ENCODE data around the gene CCDC122. TPM values are rescaled to one million over a fixed set of nuclear protein-coding genes. Genes with fewer than 3 reads are reported as not detected.

Gene CCDC122
- total RNA-seq, 2 experiments from 2014 or later, result 1.6 to 2.1 TPM

DNA sequence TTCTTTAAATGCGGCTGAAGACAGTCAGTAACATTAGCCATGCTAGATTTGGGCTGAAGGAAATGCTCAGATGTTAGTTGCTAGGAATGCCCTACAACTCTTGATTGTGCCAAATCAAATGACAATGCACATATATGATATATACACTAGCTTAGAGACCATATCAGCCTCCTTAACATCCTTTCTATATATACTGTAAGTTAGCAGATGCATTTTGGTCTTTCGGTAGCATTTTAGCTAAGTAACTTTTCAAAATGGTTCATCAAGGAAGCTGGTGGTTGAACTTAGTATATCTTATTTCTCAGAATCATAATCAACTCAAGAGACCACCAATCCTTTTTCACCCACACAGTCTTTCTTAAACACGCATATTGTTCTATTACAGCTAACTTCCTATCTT, 78.7 kb downstream of the CCDC122 start:
- H3K36me3 Mint-ChIP-seq (ENCODE audit: low read depth), result no peaks in the 10 kb centered on the region
- ATAC-seq (peak; percentile 22), DNase-seq (no peak)
- no peak overlapping the region for H3K27ac Mint-ChIP-seq
- no peak overlapping the region for H3K4me3 Mint-ChIP-seq
- ChIA-PET POLR2A (interaction anchor here (0.6 to 0.9 kb wide), 2 partner anchors 844 to 1576 kb away, joined by 3 read pairs; no protein-coding TSS in a partner anchor), CTCF (interaction anchor here (0.8 kb wide), 1 partner anchor 73 kb away, joined by 3 read pairs; no protein-coding TSS in a partner anchor)
- H3K9me3 Mint-ChIP-seq, result no peaks in the 10 kb centered on the region
- H3K4me1 Mint-ChIP-seq (ENCODE audit: low read depth), result peaks cover 14% of the 10 kb centered on the region
- peaks cover 19% of the 10 kb centered on the region for H3K27me3 Mint-ChIP-seq
- intact Hi-C loops (cut with micrococcal nuclease), result loop anchor here (10.0 kb wide), 1 partner anchor 716 kb away; no protein-coding TSS in a partner anchor
- no peak for TF ChIP-seq CTCF (IDR thresholded peaks at IDR 0.05)

DNA sequence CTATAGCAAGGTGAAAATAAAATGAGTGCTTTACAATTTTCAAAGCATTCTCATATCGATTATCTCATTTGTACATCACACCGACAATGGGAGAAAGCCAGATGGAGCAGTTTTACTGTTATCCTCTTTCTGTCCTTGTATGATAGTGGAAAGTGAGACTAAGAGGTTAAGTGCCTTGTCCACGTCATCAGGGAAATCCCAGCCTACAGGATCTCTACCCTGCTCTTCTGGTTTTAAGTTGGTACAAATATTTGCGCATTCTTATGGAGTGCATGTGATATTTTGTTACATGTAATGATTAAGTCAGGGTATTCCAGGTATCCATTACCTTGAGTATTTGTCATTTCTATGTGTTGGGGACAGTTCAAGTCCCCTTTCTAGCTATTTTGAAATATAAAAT, 80.3 kb downstream of the CCDC122 start:
- Mint-ChIP-seq H3K9me3 (no peaks in the 10 kb centered on the region), H3K4me3 (no peak overlapping the region), H3K36me3 (ENCODE audit: low read depth) (no peaks in the 10 kb centered on the region), H3K27me3 (peaks cover 28% of the 10 kb centered on the region), H3K4me1 (ENCODE audit: low read depth) (peaks cover 12% of the 10 kb centered on the region), H3K27ac (no peak overlapping the region)
- DNase-seq (peak; percentile 10), ATAC-seq (no peak)
- POLR2A ChIA-PET, result no interaction called here
- CTCF ChIA-PET, result no interaction called here
- intact Hi-C loops (cut with micrococcal nuclease), result loop anchor here (10.0 kb wide), 1 partner anchor 834 kb away; no protein-coding TSS in a partner anchor
- TF ChIP-seq CTCF (IDR thresholded peaks at IDR 0.05), result no peak

GRCh38 chr13:43797869-43798268, 81.7 kb downstream of the CCDC122 start:
- ChIA-PET CTCF (interaction anchor here (0.8 kb wide), 1 partner anchor 252 kb away, joined by 3 read pairs; no protein-coding TSS in a partner anchor), POLR2A (no interaction called here)
- intact Hi-C loops (cut with micrococcal nuclease), result loop anchor here (10.0 kb wide), 1 partner anchor 833 kb away; no protein-coding TSS in a partner anchor
- Mint-ChIP-seq H3K27ac (no peak overlapping the region), H3K4me1 (ENCODE audit: low read depth) (peaks cover 12% of the 10 kb centered on the region), H3K36me3 (ENCODE audit: low read depth) (no peaks in the 10 kb centered on the region), H3K4me3 (no peak overlapping the region), H3K9me3 (no peaks in the 10 kb centered on the region), H3K27me3 (peaks cover 28% of the 10 kb centered on the region)
- TF ChIP-seq CTCF (IDR thresholded peaks at IDR 0.05), result no peak
- DNase-seq (no peak), ATAC-seq (no peak)

- ChIA-PET CTCF (interaction anchor here (0.8 kb wide), 1 partner anchor 251 kb away, joined by 3 read pairs; no protein-coding TSS in a partner anchor), POLR2A (no interaction called here)
- H3K4me3 Mint-ChIP-seq, result no peak overlapping the region
- TF ChIP-seq CTCF (IDR thresholded peaks at IDR 0.05), result no peak
- intact Hi-C loops (cut with micrococcal nuclease), result loop anchor here (10.0 kb wide), 1 partner anchor 832 kb away; no protein-coding TSS in a partner anchor
- no peaks in the 10 kb centered on the region for H3K36me3 Mint-ChIP-seq (ENCODE audit: low read depth)
- H3K9me3 Mint-ChIP-seq, result no peaks in the 10 kb centered on the region
- DNase-seq, result no peak
- peaks cover 30% of the 10 kb centered on the region for H3K27me3 Mint-ChIP-seq
- peak; percentile 75 for ATAC-seq
- no peak overlapping the region for H3K27ac Mint-ChIP-seq
- H3K4me1 Mint-ChIP-seq (ENCODE audit: low read depth), result peaks cover 12% of the 10 kb centered on the region
Measured at GRCh38 chr13:43797159-43797558, 82.4 kb downstream of the CCDC122 start.

DNA sequence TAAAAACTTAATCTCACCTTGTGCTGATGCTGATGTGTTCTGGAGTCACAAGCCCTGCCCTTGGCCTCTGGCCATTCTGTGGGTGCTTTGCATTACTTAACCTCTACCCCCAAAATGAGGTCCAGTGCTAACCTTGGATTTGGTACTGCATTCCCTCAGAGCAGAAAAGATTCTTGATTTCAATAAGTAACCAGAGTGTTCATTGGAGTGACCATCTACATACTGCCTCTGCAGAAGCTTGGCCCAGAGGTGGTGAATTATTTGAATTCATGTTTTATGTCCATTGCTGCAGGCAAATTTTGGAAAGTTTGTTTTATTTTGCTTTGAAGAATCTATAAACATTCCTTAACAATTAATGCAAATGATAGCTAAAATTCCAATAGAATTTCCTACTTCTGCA, 85.1 kb downstream of the CCDC122 start:
- H3K9me3 Mint-ChIP-seq, result no peaks in the 10 kb centered on the region
- no peak for ATAC-seq
- H3K4me1 Mint-ChIP-seq (ENCODE audit: low read depth), result peaks cover 9% of the 10 kb centered on the region
- no peak for TF ChIP-seq CTCF (IDR thresholded peaks at IDR 0.05)
- POLR2A ChIA-PET, result no interaction called here
- peaks cover 33% of the 10 kb centered on the region for H3K27me3 Mint-ChIP-seq
- CTCF ChIA-PET, result no interaction called here
- no peaks in the 10 kb centered on the region for H3K36me3 Mint-ChIP-seq (ENCODE audit: low read depth)
- H3K4me3 Mint-ChIP-seq, result no peak overlapping the region
- intact Hi-C loops (cut with micrococcal nuclease), result loop anchor here (10.0 kb wide), 1 partner anchor 830 kb away; no protein-coding TSS in a partner anchor
- H3K27ac Mint-ChIP-seq, result no peak overlapping the region
- no peak for DNase-seq
